ENCODE results near the gene APOL2.
A peak's percentile ranks its signal among the peaks of the same experiment; 100 is the strongest.

APOL2 gene

GRCh38 chr22:36244522-36245391 lies 5.4 kb upstream of the APOL2 start:
- peaks cover 3% of the 10 kb centered on the region for H3K4me1 ChIP-seq (ENCODE audit: insufficient read depth, low read length)
- H3K4me3 ChIP-seq (ENCODE audit: low read depth in 1 of 2, low read length in 2 of 2), result no peak overlapping the region
- no peaks in the 10 kb centered on the region for H4K20me1 ChIP-seq (ENCODE audit: insufficient read depth, low read length)
- no peak overlapping the region for H3K27ac ChIP-seq (ENCODE audit: low read length)
- DNase-seq (no peak), ATAC-seq (ENCODE audit: insufficient read depth, low read depth) (no peak)
- H3K36me3 ChIP-seq (ENCODE audit: insufficient read depth, low read length), result no peaks in the 10 kb centered on the region
- H3K79me2 ChIP-seq (ENCODE audit: insufficient read depth, low read length), result no peaks in the 10 kb centered on the region
- no peak overlapping the region for H3K9ac ChIP-seq (ENCODE audit: low read depth, low read length)
- TF ChIP-seq CTCF (IDR thresholded peaks at IDR 0.05; ENCODE audit: borderline replicate concordance, extremely low read depth, low read length, poor library complexity, severe bottlenecking), result no peak
- no peak for TF ChIP-seq EZH2 (IDR thresholded peaks at IDR 0.05; ENCODE audit: borderline replicate concordance, low read depth, low read length, severe bottlenecking)
- H3K4me2 ChIP-seq (ENCODE audit: insufficient read depth, low read length), result no peak overlapping the region
- no peaks in the 10 kb centered on the region for H3K27me3 ChIP-seq (ENCODE audit: insufficient read depth, low read length, poor library complexity)
- peaks cover 2% of the 10 kb centered on the region for H3K9me3 ChIP-seq (ENCODE audit: insufficient read depth, low read length, severe bottlenecking)
- no peak overlapping the region for H2AFZ ChIP-seq (ENCODE audit: low read depth, low read length)

- H3K9me3 ChIP-seq (ENCODE audit: insufficient read depth, low read length, severe bottlenecking), result no peaks in the 10 kb centered on the region
- H4K20me1 ChIP-seq (ENCODE audit: insufficient read depth, low read length), result no peaks in the 10 kb centered on the region
- H2AFZ ChIP-seq (ENCODE audit: low read depth, low read length), result no peak overlapping the region
- H3K4me3 ChIP-seq (ENCODE audit: low read depth in 1 of 2, low read length in 2 of 2), result no peak overlapping the region
- no peak for DNase-seq
- ATAC-seq (ENCODE audit: insufficient read depth, low read depth), result no peak
- TF ChIP-seq CTCF (IDR thresholded peaks at IDR 0.05; ENCODE audit: borderline replicate concordance, extremely low read depth, low read length, poor library complexity, severe bottlenecking), result no peak
- peaks cover 3% of the 10 kb centered on the region for H3K79me2 ChIP-seq (ENCODE audit: insufficient read depth, low read length)
- peaks cover 6% of the 10 kb centered on the region for H3K4me1 ChIP-seq (ENCODE audit: insufficient read depth, low read length)
- no peak overlapping the region for H3K27ac ChIP-seq (ENCODE audit: low read length)
- no peak overlapping the region for H3K4me2 ChIP-seq (ENCODE audit: insufficient read depth, low read length)
- no peaks in the 10 kb centered on the region for H3K36me3 ChIP-seq (ENCODE audit: insufficient read depth, low read length)
- H3K27me3 ChIP-seq (ENCODE audit: insufficient read depth, low read length, poor library complexity), result no peaks in the 10 kb centered on the region
- H3K9ac ChIP-seq (ENCODE audit: low read depth, low read length), result no peak overlapping the region
Observed at GRCh38 chr22:36243986-36244385, 4.7 kb upstream of the APOL2 start.

- Histone ChIP-seq H3K4me3 (ENCODE audit: low read depth in 1 of 2, low read length in 2 of 2) (peak overlapping the region; percentile 55 to 66), H3K9ac (ENCODE audit: low read depth, low read length) (peak overlapping the region; percentile 75), H3K36me3 (ENCODE audit: insufficient read depth, low read length) (peaks cover 30% of the 10 kb centered on the region), H3K4me1 (ENCODE audit: insufficient read depth, low read length) (peaks cover 41% of the 10 kb centered on the region), H3K4me2 (ENCODE audit: insufficient read depth, low read length) (peak overlapping the region; percentile 95), H3K27me3 (ENCODE audit: insufficient read depth, low read length, poor library complexity) (no peaks in the 10 kb centered on the region), H3K27ac (ENCODE audit: low read length) (peak overlapping the region; percentile 81), H3K79me2 (ENCODE audit: insufficient read depth, low read length) (peaks cover 46% of the 10 kb centered on the region), H4K20me1 (ENCODE audit: insufficient read depth, low read length) (no peaks in the 10 kb centered on the region), H3K9me3 (ENCODE audit: insufficient read depth, low read length, severe bottlenecking) (no peaks in the 10 kb centered on the region), H2AFZ (ENCODE audit: low read depth, low read length) (peak overlapping the region; percentile 65)
- TF ChIP-seq CTCF (IDR thresholded peaks at IDR 0.05; ENCODE audit: borderline replicate concordance, extremely low read depth, low read length, poor library complexity, severe bottlenecking), result no peak
- TF ChIP-seq EZH2 (IDR thresholded peaks at IDR 0.05; ENCODE audit: borderline replicate concordance, low read depth, low read length, severe bottlenecking), result no peak
- DNase-seq (no peak), ATAC-seq (ENCODE audit: insufficient read depth, low read depth) (no peak; the same call in 2 of the 3 replicates)
Observed at GRCh38 chr22:36239150-36239400, 252 bp downstream of the APOL2 start.
